Measurements from ENCODE around the gene ABCB9. TPM values are rescaled to one million over a fixed set of nuclear protein-coding genes. Genes with fewer than 3 reads are reported as not detected.

The ABCB9 gene
- total and polyA plus RNA-seq, 2 experiments from 2014 or later: 3.9 to 5.5 TPM

- no peaks in the 10 kb centered on the region for H3K9me3 ChIP-seq (ENCODE audit: low read depth)
- peaks cover 24% of the 10 kb centered on the region for H3K4me1 ChIP-seq (ENCODE audit: insufficient read depth)
- no peaks in the 10 kb centered on the region for H3K36me3 ChIP-seq (replicated peaks; ENCODE audit: insufficient read depth, low read depth)
- TF ChIP-seq EZH2 (IDR thresholded peaks at IDR 0.05; ENCODE audit: borderline replicate concordance) (no peak), EZH2phosphoT487 (IDR thresholded peaks at IDR 0.05; ENCODE audit: low read depth, severe bottlenecking, unreplicated experiment) (no peak), CTCF (IDR thresholded peaks at IDR 0.05; ENCODE audit: poor library complexity) (no peak)
- no peak overlapping the region for H3K4me3 ChIP-seq
- no peaks in the 10 kb centered on the region for H3K27me3 ChIP-seq
- no peaks in the 10 kb centered on the region for H3K9me2 ChIP-seq (replicated peaks; ENCODE audit: insufficient read depth)
- peak overlapping the region; percentile 91 for H3K4me2 ChIP-seq
- 97% methylated on average over 7 of the region's 7 CpGs for WGBS (ENCODE audit: low lambda C conversion rate, missing lambda C conversion rate)
- H3K79me2 ChIP-seq: peaks cover 44% of the 10 kb centered on the region
- peak overlapping the region; percentile 91 for H3K27ac ChIP-seq
- H4K20me1 ChIP-seq (ENCODE audit: insufficient read depth, poor library complexity, severe bottlenecking): peaks cover 7% of the 10 kb centered on the region
- peak overlapping the region; percentile 57 for H2AFZ ChIP-seq
- no peak for DNase-seq (ENCODE audit: low spot score)
Observed at GRCh38 chr12:122896662-122897061, 69.6 kb downstream of the ABCB9 start.

- DNase-seq (ENCODE audit: low spot score): peak; percentile 93
- Histone ChIP-seq H3K4me2 (peak within 1 kb of the TSS; percentile 91), H3K9me3 (ENCODE audit: low read depth) (no peaks in the 10 kb centered on the region), H3K9me2 (replicated peaks; ENCODE audit: insufficient read depth) (no peaks in the 10 kb centered on the region), H3K27me3 (no peaks in the 10 kb centered on the region), H3K36me3 (replicated peaks; ENCODE audit: insufficient read depth, low read depth) (no peaks in the 10 kb centered on the region), H3K4me3 (peak within 1 kb of the TSS; percentile 88), H2AFZ (peak within 1 kb of the TSS; percentile 57), H3K27ac (peak within 1 kb of the TSS; percentile 91), H3K4me1 (ENCODE audit: insufficient read depth) (peaks cover 31% of the 10 kb centered on the region), H4K20me1 (ENCODE audit: insufficient read depth, poor library complexity, severe bottlenecking) (peaks cover 7% of the 10 kb centered on the region), H3K79me2 (peaks cover 51% of the 10 kb centered on the region)
- TF ChIP-seq CTCF (IDR thresholded peaks at IDR 0.05; ENCODE audit: poor library complexity): no peak
- WGBS (ENCODE audit: low lambda C conversion rate, missing lambda C conversion rate): 21% methylated on average over 59 of the region's 81 CpGs
Observed at GRCh38 chr12:122895704-122896636, 70.3 kb downstream of the ABCB9 start, which contains the start of gene VPS37B. Gene VPS37B (minus strand): TSS chr12:122896124. CDS start chr12:122896062, 62 bp downstream.

- peak overlapping the region; percentile 91 for H3K4me2 ChIP-seq
- no peaks in the 10 kb centered on the region for H3K9me2 ChIP-seq (replicated peaks; ENCODE audit: insufficient read depth)
- H3K79me2 ChIP-seq: peaks cover 58% of the 10 kb centered on the region
- no peaks in the 10 kb centered on the region for H3K36me3 ChIP-seq (replicated peaks; ENCODE audit: insufficient read depth, low read depth)
- TF ChIP-seq EZH2 (IDR thresholded peaks at IDR 0.05; ENCODE audit: borderline replicate concordance) (no peak), EZH2phosphoT487 (IDR thresholded peaks at IDR 0.05; ENCODE audit: low read depth, severe bottlenecking, unreplicated experiment) (no peak), CTCF (IDR thresholded peaks at IDR 0.05; ENCODE audit: poor library complexity) (no peak)
- H3K27me3 ChIP-seq: no peaks in the 10 kb centered on the region
- DNase-seq (ENCODE audit: low spot score): no peak
- peaks cover 33% of the 10 kb centered on the region for H3K4me1 ChIP-seq (ENCODE audit: insufficient read depth)
- peaks cover 10% of the 10 kb centered on the region for H4K20me1 ChIP-seq (ENCODE audit: insufficient read depth, poor library complexity, severe bottlenecking)
- 15% methylated on average over 8 of the region's 9 CpGs for WGBS (ENCODE audit: low lambda C conversion rate, missing lambda C conversion rate)
- H3K9me3 ChIP-seq (ENCODE audit: low read depth): no peaks in the 10 kb centered on the region
- peak overlapping the region; percentile 91 for H3K27ac ChIP-seq
- peak overlapping the region; percentile 57 for H2AFZ ChIP-seq
- peak overlapping the region; percentile 88 for H3K4me3 ChIP-seq
Observed at GRCh38 chr12:122895320-122895703, 71.0 kb downstream of the ABCB9 start.
